HepG2 (cell line): Measurements from ENCODE around the gene SDC3. TPM values are rescaled to one million over a fixed set of nuclear protein-coding genes. Genes with fewer than 3 reads are reported as not detected.

Source experiments
- ATAC-seq: fragments of 200-7000 bp; cut with Tn5 transposase; 3 replicates; pipeline ENCODE4 v1.9.1; 2020; ENCODE audit warnings: mild to moderate bottlenecking, moderate library complexity
- BruUV-seq: library from RNA; stranded (reverse); fragments of 400-500 nt; replicated peaks from 2 replicates; lab custom pipeline; 2021; lab: Mats Ljungman, UMichigan
- CTCF ChIA-PET: fragments of 300-600 bp; formaldehyde crosslinking; extraction: SDS; loops from one replicate; lab custom pipeline; 2021; ENCODE audit warnings: low total read pairs, inconsistent platforms, low intra/inter-chr PET ratio; lab: Yijun Ruan, JAX
- POLR2A ChIA-PET: fragments of 350-600 bp; sonication (Branson Sonifier 250); formaldehyde crosslinking; loops from one replicate; lab custom pipeline; 2020; ENCODE audit warnings: antibody characterized with exemption, inconsistent platforms; lab: Yijun Ruan, JAX
- DNase-seq: peaks from one replicate; pipeline ENCODE4 v3.0.0-alpha.2; 2015; ENCODE audit warnings: low spot score
- FAIRE-seq: peaks from 3 replicates; lab custom pipeline; 2011; peaks lifted over from hg19 to GRCh38; lab: Jason Lieb, UNC
- H2AFZ ChIP-seq: one replicate; pipeline ENCODE4 v1.6.1; 2011; ENCODE audit warnings: low read length, inconsistent platforms
- H3K27ac ChIP-seq: fragments of 300-600 bp; 3 replicates; pipeline ENCODE4 v1.8.0; 2011; ENCODE audit warnings: mixed run types, mild to moderate bottlenecking, mixed read lengths, low read length, inconsistent platforms; ENCODE audit not compliant: insufficient read depth; ENCODE audit errors: extremely low read length
- H3K27me3 ChIP-seq, 2 experiments: fragments of 200-600 bp in 1 of 2; 2 replicates in 1 of 2; 3 replicates in 1 of 2; pipeline versions ENCODE4 v1.6.0 to v1.8.0; 2011; ENCODE audit warnings: low read length in 2 of 2, mild to moderate bottlenecking in 2 of 2, moderate library complexity in 2 of 2, inconsistent platforms in 1 of 2; ENCODE audit not compliant: insufficient read depth in 2 of 2, control insufficient read depth in 1 of 2
- H3K36me3 ChIP-seq, 2 experiments: fragments of 200-600 bp in 1 of 2; replicated peaks in 1 of 2; 2 replicates in 1 of 2; 3 replicates in 1 of 2; pipeline versions ENCODE4 v1.5.1 to v1.8.0; 2011; ENCODE audit warnings: low read length in 2 of 2, inconsistent platforms in 1 of 2; ENCODE audit not compliant: insufficient read depth in 2 of 2, control insufficient read depth in 1 of 2
- H3K4me1 ChIP-seq: 2 replicates; pipeline ENCODE4 v1.5.1; 2012; ENCODE audit warnings: low read length, inconsistent platforms; ENCODE audit not compliant: insufficient read depth
- H3K4me2 ChIP-seq: 2 replicates; pipeline ENCODE4 v1.6.0; 2011; ENCODE audit warnings: low read depth, low read length, inconsistent platforms
- H3K4me3 ChIP-seq, 3 experiments: fragments of 200-600 bp in 1 of 3; sonication (generic), shearing (Covaris generic) in 1 of 3; replicated peaks in 1 of 3; 2 replicates each; pipeline ENCODE4 v1.5.1; 2011 to 2016; ENCODE audit warnings: low read length in 3 of 3, inconsistent platforms in 2 of 3, low read depth in 2 of 3, mild to moderate bottlenecking in 2 of 3, control low read depth in 1 of 3, mixed read lengths in 1 of 3; ENCODE audit not compliant: insufficient read depth in 1 of 3
- H3K79me2 ChIP-seq: one replicate; pipeline ENCODE4 v1.6.1; 2011; ENCODE audit warnings: low read length, inconsistent platforms; ENCODE audit not compliant: insufficient read depth
- H3K9ac ChIP-seq: 2 replicates; pipeline ENCODE4 v1.6.0; 2011; ENCODE audit warnings: mild to moderate bottlenecking, low read depth, low read length, inconsistent platforms; ENCODE audit not compliant: insufficient read depth
- H3K9me3 ChIP-seq: 2 replicates; pipeline ENCODE4 v1.5.1; 2012; ENCODE audit warnings: mild to moderate bottlenecking, low read length
- H4K20me1 ChIP-seq: 2 replicates; pipeline ENCODE4 v1.6.0; 2011; ENCODE audit warnings: inconsistent platforms, mild to moderate bottlenecking, low read length, moderate library complexity; ENCODE audit not compliant: insufficient read depth
- BCL3 ChIP-seq: sonication (generic); formaldehyde crosslinking; IDR thresholded peaks from 2 replicates; pipeline ENCODE4 v1.5.1; 2020; ENCODE audit warnings: mild to moderate bottlenecking, missing genetic modification reagents, moderate library complexity
- FOXP4 ChIP-seq: sonication (generic); formaldehyde crosslinking; IDR thresholded peaks from 2 replicates; pipeline ENCODE4 v1.4.0; 2020; ENCODE audit warnings: missing genetic modification reagents
- FUBP1 ChIP-seq: sonication (generic); formaldehyde crosslinking; IDR thresholded peaks from 2 replicates; pipeline ENCODE4 v1.5.1; 2020; ENCODE audit warnings: missing genetic modification reagents, mild to moderate bottlenecking, borderline replicate concordance
- HNRNPLL ChIP-seq: fragments of 200-400 bp; formaldehyde crosslinking; IDR thresholded peaks from 2 replicates; pipeline ENCODE4 v1.6.1; 2017; ENCODE audit warnings: mild to moderate bottlenecking, low read depth, low read length; ENCODE audit not compliant: poor library complexity, severe bottlenecking
- KLF13 ChIP-seq: sonication (generic); formaldehyde crosslinking; IDR thresholded peaks from 2 replicates; pipeline ENCODE4 v1.4.0; 2020; ENCODE audit warnings: mild to moderate bottlenecking, missing genetic modification reagents
- RFX3 ChIP-seq: IDR thresholded peaks from 2 replicates; pipeline ENCODE4 v1.6.1; 2016; ENCODE audit warnings: missing biosample characterization, missing genetic modification reagents
- ZNF318 ChIP-seq: sonication (generic); formaldehyde crosslinking; IDR thresholded peaks from 2 replicates; pipeline ENCODE4 v1.4.0; 2020; ENCODE audit warnings: mild to moderate bottlenecking, missing genetic modification reagents
- ZNF691 ChIP-seq: sonication (generic); formaldehyde crosslinking; IDR thresholded peaks from 2 replicates; pipeline ENCODE4 v1.4.0; 2020; ENCODE audit warnings: missing genetic modification reagents, low read depth, mild to moderate bottlenecking, borderline replicate concordance
- ZNF740 ChIP-seq: sonication (generic); formaldehyde crosslinking; IDR thresholded peaks from 2 replicates; pipeline ENCODE4 v1.4.0; 2020; ENCODE audit warnings: missing genetic modification reagents
- WGBS: methylation state at CpG from one replicate; pipeline ENCODE4 v1.1.6; 2017; ENCODE audit warnings: low lambda C conversion rate; 5-methylcytosine and 5-hydroxymethylcytosine counted together
- in situ Hi-C: cut with HindIII; loops from 2 replicates; pipeline ENCODE4 v1.10.0; 2017; ENCODE audit warnings: low pct_unique_long_range_greater_than_20kb; ENCODE audit not compliant: extremely low pct_ligation_motif_present
- intact Hi-C: fragments of 100-400 bp; cut with micrococcal nuclease; formaldehyde crosslinking; loops from one replicate; pipeline ENCODE4 v1.10.0; 2022; ENCODE audit not compliant: unreplicated experiment
- polyA plus RNA-seq, 8 experiments: library from polyadenylated mRNA; depleted of rRNA in 3 of 8; stranded (reverse) in 7 of 8; unstranded in 1 of 8; fragments of >200 nt; fragmentation: Illumina TruSeq in 4 of 8; extraction: Trizol in 4 of 8; gene quantifications; 2 replicates each; pipeline versions ENCODE4 v1.2.1 to v1.2.3, GENCODE V29; 2011 to 2016; ENCODE audit warnings: low read depth in 4 of 8, missing spikeins in 1 of 8, mixed read lengths in 1 of 8; ENCODE audit not compliant: insufficient read depth in 1 of 8
- total RNA-seq, 5 experiments: library from RNA; depleted of rRNA; stranded (reverse); fragments of >200 nt; fragmentation: Illumina TruSeq; extraction: Trizol; gene quantifications; 2 replicates each; pipeline ENCODE4 v1.2.3, GENCODE V29; 2016; ENCODE audit warnings: low read depth in 1 of 5

SDC3 gene
- total and polyA plus RNA-seq, 2 of the 13 experiments (the other 11 are each of a cell fraction or from before 2014, with no cell fraction given), result 0.49 to 0.84 TPM

- ChIA-PET CTCF (no interaction called here), POLR2A (no interaction called here)
- H3K4me1 ChIP-seq, result peaks cover 25% of the 10 kb centered on the region
- no peaks in the 10 kb centered on the region for H4K20me1 ChIP-seq
- H3K27ac ChIP-seq, result no peak overlapping the region
- 0% methylated on average over 2 of the region's 6 CpGs for WGBS
- no peak overlapping the region for H3K4me3 ChIP-seq
- in situ Hi-C loops, result no loop called here
- intact Hi-C loops, result no loop called here
- no peaks in the 10 kb centered on the region for H3K79me2 ChIP-seq
- no peak overlapping the region for H3K9ac ChIP-seq
- no peak for DNase-seq
- H3K4me2 ChIP-seq, result no peak overlapping the region
- ATAC-seq, result no peak
- FAIRE-seq, result no peak
- no TSS peak for BruUV-seq
- no peak overlapping the region for H2AFZ ChIP-seq
- H3K36me3 ChIP-seq, result no peaks in the 10 kb centered on the region
- H3K9me3 ChIP-seq, result no peaks in the 10 kb centered on the region
- H3K27me3 ChIP-seq, result peaks cover 0 to 5% of the 10 kb centered on the region in 2 experiments; a peak in 2 of 5 replicates
- TF ChIP-seq HNRNPLL (no peak), KLF13 (CRISPR knock-in tag) (no peak), ZNF740 (no peak), ZNF318 (CRISPR knock-in tag) (no peak), BCL3 (CRISPR knock-in tag) (no peak), FOXP4 (CRISPR knock-in tag) (no peak), ZNF691 (CRISPR knock-in tag) (no peak), FUBP1 (CRISPR knock-in tag) (no peak), RFX3 (CRISPR knock-in tag) (no peak)
These were observed 8.1 kb downstream of the SDC3 start for GRCh38 chr1:30900486-30900885.
